Measurements from ENCODE around the gene RGS9.

Gene RGS9

DNA sequence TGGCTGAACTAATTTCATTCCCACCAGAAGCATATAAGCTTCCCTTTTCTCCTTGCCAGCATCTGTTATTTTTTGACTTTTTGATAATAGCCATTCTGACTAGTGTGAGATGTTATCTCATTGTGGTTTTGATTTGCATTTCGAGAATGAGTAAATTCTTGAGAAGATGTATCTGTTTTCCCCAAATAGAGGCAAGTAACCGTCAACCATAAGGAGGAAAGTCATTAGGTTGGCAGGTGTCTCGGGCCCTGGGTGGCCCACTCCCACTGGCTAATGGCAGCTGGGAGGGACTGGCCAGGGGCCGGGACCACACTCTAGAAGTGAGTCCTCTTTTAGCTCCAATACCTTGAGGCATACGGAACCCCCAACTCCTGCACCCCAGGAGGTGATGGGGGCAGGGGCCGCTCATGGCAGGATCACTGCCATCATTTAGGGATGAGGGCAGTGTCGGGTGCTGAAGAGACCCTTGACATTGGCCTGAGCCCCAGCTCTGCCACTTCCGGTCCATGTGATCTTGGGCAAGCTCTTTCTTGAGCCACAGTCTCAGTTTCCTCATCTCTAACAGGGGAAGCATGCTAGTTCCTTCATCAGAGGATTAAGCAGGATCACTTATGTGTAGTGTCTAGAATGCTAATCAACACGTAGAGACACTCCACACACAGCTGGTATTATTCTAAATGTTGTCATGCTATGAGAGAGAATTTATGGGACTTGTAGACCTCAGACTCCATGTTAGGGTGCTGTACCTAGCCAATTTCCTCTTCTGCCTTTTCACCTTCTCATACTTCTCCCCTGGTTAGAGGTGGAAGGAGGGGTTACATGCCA is 44.3 kb downstream of the RGS9 start:
- peak; percentile 41 to 43 for DNase-seq (ENCODE audit: low read depth in 2 of 2)

- no peak for DNase-seq (ENCODE audit: low read depth in 2 of 2)
These were observed 45.1 kb downstream of the RGS9 start for GRCh38 chr17:65182233-65182632.

DNA sequence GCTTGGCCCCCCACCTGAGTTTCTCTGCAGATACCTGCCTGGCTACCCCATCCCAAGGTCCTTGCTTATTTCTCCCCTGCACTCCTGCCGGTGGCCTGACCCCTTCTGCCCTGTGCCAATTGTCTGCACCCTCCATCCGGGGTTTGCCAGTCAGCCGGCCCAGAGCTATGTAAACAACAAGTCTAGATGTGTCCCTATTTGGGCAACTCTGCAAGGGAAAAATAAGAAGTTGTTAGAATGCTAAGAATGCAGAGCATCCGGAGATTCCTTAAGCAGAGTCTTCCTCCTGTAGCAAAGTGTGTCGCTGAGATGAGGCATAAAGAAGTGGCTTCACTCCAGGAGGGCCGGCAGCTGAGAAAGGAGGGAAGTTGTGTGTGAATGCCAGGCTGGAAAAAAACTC is 46.6 kb downstream of the RGS9 start:
- DNase-seq (ENCODE audit: low read depth in 2 of 2), result no peak

GRCh38 chr17:65184235-65184959 is 47.2 kb downstream of the RGS9 start:
- no peak for DNase-seq (ENCODE audit: low read depth in 2 of 2)

DNA sequence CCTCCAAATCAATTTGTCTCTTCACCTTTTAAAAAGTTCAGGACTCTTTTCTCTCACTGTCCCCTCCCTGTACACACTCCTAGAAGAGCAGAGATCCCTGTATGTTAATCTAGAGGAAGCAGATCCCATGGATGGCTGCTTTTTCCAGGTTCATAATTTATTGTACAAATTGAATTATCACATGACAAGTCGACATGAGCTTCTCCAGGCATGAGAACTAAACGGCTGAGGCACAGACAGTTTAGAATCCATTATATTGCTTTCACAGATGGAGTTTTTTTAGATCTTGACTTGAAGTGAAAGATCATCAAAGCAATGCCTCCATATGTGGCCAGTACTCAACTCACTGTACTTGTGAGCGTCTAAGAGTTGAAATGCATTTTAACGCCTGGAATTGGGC is 47.9 kb downstream of the RGS9 start:
- DNase-seq (ENCODE audit: low read depth in 2 of 2), result no peak

DNA sequence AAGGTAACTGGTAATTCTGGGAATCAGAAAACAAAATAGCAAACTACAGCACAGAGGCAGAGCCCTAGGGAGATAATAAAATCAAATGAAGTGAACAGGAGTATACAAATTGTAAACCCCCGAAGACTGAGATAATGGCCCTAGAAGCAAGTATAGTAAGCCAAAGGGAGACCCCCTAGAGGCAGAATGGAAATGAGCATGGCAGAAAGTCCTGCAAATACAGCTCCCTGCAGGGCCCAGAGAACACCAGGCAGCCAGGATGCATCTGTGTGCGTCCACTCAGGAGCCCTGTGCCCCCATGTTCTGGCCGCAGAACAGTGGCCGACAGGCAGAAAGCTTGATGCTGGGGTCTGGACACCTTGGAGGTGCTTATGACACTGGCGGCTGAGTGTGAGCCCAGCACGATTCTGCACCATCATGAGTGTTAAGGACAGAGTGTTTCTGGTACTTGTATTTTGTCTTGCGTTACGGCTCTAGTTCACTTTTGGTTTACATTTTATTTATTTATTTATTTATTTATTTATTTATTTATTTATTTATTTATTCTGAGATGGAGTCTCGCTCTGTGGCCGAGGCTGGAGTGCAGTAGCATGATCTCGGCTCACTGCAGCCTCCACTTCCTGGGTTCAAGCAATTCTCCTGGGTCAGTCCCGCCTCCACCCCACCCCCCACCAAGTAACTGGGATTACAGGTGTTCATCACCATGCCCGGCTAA is 48.7 kb downstream of the RGS9 start:
- DNase-seq (ENCODE audit: low read depth in 2 of 2), result no peak

GRCh38 chr17:65190467-65191097 is 53.4 kb downstream of the RGS9 start:
- no peak for DNase-seq (ENCODE audit: low read depth in 2 of 2)

- no peak for DNase-seq (ENCODE audit: low read depth in 2 of 2)
These were observed 54.9 kb downstream of the RGS9 start for GRCh38 chr17:65191811-65192740.

- DNase-seq (ENCODE audit: low read depth in 2 of 2), result no peak
These were observed 56.1 kb downstream of the RGS9 start for GRCh38 chr17:65193305-65193704.

DNA sequence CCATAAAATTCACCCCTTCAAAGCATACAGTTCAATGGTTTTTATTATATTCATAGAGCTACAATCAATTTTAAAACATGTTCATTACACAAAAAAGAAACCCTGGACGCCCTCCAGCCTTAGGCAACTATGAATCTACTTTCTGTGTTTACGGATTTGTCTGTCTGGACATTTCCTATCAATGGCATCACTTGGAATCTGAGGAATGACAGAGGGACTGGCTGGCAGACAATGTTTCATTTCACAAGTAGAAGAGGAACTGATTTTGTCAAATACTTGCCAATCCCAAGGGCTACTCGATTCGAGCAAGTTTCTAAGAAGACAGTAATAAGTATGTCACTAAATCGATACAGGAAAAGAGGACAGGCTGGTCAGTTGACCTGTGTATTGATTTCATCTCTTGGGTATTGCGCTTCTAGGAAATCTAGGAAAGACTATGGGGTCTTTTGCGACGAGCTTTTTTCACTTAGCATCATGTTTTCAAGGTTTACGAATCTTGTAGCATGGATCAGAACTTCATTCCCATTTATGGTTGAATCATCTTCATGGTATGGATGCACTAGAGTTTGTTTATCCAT is 56.6 kb downstream of the RGS9 start:
- no peak for DNase-seq (ENCODE audit: low read depth in 2 of 2)

DNA sequence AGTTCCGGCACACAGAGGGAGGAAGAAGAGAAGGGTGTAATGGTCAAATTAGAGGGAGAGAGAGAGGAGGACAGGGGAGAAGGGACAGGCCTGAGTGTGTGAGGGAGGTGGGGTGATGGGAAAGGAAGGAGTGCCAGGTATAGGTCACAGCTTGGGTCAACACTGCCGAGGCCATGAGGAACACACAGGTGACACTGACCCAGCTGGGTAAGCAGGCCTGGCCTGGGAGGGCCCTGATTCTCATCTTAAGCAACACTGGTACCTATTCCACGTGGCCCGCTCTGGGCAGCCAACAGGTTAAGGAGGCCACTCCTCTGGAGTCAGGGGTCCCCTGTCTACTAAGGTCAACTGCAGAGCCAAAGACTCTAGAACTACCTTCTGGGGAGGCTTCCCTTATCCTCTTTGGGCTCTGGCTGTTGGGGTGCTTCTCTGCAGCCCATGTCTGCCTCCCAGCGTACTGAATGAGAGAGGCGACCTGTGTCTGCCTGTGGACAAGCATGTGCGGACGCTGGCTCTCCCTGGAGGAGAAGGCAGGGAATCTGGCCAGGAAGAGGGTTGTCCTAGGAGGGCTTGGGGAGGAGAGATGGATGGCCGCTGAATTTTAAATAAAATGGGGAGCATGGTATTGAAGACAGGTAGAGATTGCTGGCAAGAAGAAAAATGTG is 57.6 kb downstream of the RGS9 start:
- no peak for DNase-seq (ENCODE audit: low read depth in 2 of 2)

DNA sequence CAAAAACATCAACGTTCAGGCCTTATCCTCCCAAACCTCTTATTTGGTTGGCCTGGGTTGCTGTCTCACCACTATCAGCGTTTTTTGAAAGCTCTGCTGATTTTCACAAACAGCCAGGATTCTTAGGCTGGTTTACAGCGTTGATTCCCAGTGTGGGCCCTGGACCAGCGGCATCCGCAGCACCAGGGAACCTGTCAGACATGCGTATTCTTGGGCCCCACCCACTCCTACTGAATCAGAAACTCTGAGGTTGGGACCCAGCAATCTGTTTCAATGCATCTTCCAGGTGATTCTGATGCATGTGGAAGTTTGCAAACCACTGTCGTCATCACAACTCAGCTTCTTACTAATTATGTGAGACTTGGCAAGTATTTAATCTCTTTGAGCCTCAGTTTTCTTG is 58.5 kb downstream of the RGS9 start:
- no peak for DNase-seq (ENCODE audit: low read depth in 2 of 2)

- no peak for DNase-seq (ENCODE audit: low read depth in 2 of 2)
These were observed 59.4 kb downstream of the RGS9 start for GRCh38 chr17:65196617-65197016.

DNA sequence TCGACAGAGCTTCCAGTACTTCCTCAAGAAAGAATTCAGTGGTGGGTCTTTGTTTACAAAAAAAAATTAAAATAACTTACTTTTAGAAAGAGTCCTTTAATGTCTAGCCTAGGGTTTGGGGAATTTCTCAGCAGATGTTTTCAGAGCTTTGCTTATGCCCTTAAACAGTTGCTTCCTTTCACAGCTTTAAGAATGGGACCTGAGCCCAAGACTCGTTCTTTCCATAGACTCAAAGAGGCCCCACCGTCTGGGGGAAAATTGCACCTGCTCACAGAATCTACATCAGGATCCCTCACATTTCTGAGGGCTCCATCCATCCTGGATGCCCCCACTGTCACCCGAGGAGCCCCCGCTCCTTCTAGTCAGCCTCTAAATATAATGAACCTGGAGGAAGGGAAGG is 60.0 kb downstream of the RGS9 start:
- DNase-seq (ENCODE audit: low read depth in 2 of 2), result no peak

GRCh38 chr17:65198653-65199382 is 61.6 kb downstream of the RGS9 start:
- DNase-seq (ENCODE audit: low read depth in 2 of 2), result no peak

DNA sequence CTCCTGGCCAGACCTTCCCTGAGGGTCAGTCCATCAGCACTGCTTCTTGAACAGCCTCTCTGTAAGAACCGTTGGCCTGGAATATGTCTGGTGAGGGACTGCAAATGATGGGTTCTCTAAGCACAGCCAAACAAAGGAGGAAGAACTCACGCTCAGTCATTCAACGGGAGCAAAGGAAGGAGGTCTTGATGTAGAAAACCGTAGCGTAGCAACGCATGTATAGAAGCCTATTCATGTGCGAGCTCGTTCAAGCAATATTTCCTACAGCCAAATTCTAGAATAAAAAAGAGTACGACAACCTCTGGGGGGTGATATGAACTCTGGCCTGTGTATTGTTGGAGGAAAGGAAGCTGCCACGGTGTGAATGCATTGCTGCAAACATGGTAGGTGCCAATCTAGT is 64.2 kb downstream of the RGS9 start:
- no peak for DNase-seq (ENCODE audit: low read depth in 2 of 2)

DNA sequence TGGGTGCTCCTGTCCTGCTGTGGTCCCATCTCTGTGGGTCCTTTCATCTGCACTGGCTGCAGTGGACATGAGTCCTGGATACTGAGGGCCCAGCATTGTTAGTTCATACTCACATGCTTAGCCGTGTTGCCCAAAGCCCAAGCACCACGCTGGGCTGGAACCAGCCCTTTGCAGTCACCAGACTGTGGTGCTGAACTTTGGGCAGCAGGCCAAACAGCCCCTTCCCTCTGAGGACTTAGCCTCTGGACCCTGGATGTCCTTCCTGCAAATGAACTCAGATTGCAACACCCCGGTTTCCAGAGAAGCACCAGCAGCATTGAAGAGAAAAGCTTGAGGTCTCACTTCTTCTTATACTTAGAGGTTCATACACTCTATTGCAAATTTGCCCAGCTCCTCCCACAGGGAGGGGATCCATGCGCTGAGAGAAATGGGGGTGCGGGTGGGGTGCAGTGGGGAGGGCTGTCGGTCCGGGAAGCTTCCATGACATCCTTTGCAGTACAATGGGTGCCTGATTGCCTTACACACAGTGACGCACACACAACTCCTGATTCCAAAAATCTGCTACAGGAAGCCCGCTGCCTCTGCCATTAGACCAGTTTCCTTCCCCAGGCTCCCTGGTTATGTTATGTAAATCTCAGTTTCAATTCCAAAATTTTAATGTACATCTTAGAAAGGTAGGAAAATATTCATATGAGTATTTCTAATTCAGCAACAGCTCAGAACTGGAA is 65.8 kb downstream of the RGS9 start:
- DNase-seq (ENCODE audit: low read depth in 2 of 2), result no peak

- no peak for DNase-seq (ENCODE audit: low read depth in 2 of 2)
These were observed 66.8 kb downstream of the RGS9 start for GRCh38 chr17:65204001-65204400.

DNA sequence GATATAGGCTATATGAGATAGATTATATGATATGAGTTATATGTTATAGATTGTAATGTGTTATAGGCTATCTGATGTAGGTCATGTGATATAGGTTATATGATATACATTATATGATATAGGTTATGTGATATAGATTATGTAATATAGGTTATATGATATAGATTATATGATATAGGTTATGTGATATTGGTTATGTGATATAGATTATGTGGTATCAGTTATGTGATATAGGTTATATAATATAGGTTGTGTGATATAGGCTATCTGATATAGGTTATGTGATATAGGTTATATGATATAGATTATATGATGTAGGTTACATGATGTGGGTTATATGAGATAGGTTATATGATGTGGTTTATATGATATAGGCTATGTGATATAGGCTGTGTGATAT is 68.5 kb downstream of the RGS9 start:
- no peak for DNase-seq (ENCODE audit: low read depth in 2 of 2)
